Superior temporal gyrus (tissue), 1 donor: ENCODE measurements around the gene TCAP.

Source experiments
- DNase-seq: peaks from one replicate; pipeline ENCODE4 v3.0.0-alpha.2; 2016; ENCODE audit errors: extremely low spot score

Gene TCAP

GRCh38 chr17:39664581-39665561, at the start of gene TCAP:
Gene TCAP (plus strand): TSS chr17:39665349. CDS start chr17:39665360, 11 bp downstream.
- DNase-seq, result no peak

- no peak for DNase-seq
These were observed 49.7 kb upstream of the TCAP start for GRCh38 chr17:39615434-39615833.

GRCh38 chr17:39617100-39617445, 48.1 kb upstream of the TCAP start:
- DNase-seq, result no peak

- DNase-seq, result no peak
These were observed 47.5 kb upstream of the TCAP start for GRCh38 chr17:39617446-39618245.

GRCh38 chr17:39618246-39618913, 46.8 kb upstream of the TCAP start:
- no peak for DNase-seq

GRCh38 chr17:39618956-39619785, 46.0 kb upstream of the TCAP start:
- DNase-seq, result no peak

GRCh38 chr17:39619786-39620101, 45.4 kb upstream of the TCAP start:
- DNase-seq, result no peak

- DNase-seq, result peak; percentile 97
These were observed 43.4 kb upstream of the TCAP start for GRCh38 chr17:39621523-39622379.

GRCh38 chr17:39622380-39623006, 42.7 kb upstream of the TCAP start:
- no peak for DNase-seq

- peak; percentile 92 for DNase-seq
These were observed 41.7 kb upstream of the TCAP start for GRCh38 chr17:39623356-39623950.

- no peak for DNase-seq
These were observed 40.8 kb upstream of the TCAP start for GRCh38 chr17:39624313-39624712.

GRCh38 chr17:39625198-39625785, 39.9 kb upstream of the TCAP start:
- DNase-seq, result no peak

- no peak for DNase-seq
These were observed 38.7 kb upstream of the TCAP start, which contains the start of gene PPP1R1B for GRCh38 chr17:39626171-39627046. Gene PPP1R1B (plus strand): TSS chr17:39626952. CDS start chr17:39627393, 441 bp downstream.

- no peak for DNase-seq
These were observed 38.0 kb upstream of the TCAP start for GRCh38 chr17:39627047-39627711.

GRCh38 chr17:39627712-39628516, 37.2 kb upstream of the TCAP start:
- no peak for DNase-seq

- DNase-seq, result no peak
These were observed 36.3 kb upstream of the TCAP start for GRCh38 chr17:39628655-39629493.
